GM18526 (cell line): Measurements from ENCODE around the gene IZUMO2.

Source experiments
- POLR2A ChIP-seq: IDR thresholded peaks from 3 replicates; pipeline ENCODE4 v1.6.1; 2011; ENCODE audit not compliant: insufficient read length; ENCODE audit errors: extremely low read depth

IZUMO2 gene

DNA sequence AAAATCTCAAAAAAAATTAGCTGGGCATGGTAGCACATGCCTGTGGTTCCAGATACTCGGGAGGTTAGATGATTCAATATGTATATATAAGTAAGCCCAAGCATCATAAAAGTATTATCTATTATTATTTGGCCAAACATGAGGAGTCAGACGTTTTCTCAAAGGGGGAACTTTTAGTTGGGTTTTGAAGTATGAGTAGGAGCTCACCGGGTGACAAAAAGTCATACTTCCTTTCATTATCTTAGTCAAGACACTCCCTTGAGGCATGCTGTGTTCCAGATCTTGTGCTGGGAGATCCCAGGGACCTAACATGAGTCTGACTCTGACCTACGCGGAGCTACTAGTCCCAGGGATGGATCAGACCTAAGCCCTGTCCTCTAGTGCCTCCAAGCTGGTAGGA is 32.1 kb upstream of the IZUMO2 start:
- no peak for TF ChIP-seq POLR2A

DNA sequence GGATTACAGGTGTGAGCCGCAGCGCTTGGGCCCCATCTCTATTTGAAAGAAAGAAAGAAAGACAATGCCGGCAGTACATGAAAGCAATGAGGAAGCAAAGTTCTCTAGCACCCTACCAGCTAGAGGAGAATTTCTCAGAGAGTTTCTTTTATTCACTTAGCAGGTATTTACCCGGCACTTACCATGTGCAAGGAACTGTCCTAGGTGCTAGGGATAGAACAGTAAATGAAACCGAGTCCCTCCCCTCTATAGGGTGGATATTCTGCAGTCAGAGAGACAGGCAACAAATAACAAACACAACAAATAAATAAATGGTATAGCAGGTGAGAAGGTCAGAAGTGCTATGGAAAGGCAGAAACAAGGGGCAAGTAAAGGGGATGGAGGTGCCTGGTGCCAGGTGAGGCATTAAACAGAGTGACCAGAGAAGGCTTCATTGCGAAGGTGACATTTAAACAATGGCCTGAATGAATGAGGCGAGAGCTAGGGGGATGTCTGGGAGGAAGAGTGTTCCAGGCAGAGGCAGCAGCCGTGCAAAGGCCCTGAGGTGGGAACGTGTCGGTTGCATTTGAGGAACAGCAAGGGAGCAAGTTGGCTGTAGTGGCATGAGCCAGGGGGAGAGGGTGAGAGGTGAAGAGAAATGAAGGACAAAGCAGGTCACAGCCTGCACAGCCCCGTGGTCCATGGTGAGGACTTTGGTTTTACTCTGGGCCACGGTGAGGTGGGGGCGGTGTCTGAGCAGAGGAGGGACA is 29.6 kb upstream of the IZUMO2 start:
- TF ChIP-seq POLR2A = no peak

DNA sequence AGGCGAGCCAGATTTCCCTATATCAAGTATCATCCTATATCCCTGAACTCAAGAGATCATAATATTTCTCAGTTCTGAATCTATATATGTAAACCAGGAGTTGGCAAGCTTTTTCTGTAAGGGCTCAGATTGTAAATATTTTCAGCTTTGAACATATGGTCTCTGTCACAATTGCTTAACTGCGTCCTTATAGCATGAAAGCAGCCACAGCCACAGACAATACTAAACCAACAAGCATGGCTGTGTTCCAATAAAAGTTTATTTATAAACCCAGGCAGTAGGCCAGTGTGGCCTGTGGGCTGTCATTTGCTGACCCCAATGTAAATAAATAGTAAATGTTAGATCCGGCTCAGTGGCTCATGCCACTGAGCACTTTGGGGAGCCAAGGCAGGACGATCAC is 28.1 kb upstream of the IZUMO2 start:
- no peak for TF ChIP-seq POLR2A

DNA sequence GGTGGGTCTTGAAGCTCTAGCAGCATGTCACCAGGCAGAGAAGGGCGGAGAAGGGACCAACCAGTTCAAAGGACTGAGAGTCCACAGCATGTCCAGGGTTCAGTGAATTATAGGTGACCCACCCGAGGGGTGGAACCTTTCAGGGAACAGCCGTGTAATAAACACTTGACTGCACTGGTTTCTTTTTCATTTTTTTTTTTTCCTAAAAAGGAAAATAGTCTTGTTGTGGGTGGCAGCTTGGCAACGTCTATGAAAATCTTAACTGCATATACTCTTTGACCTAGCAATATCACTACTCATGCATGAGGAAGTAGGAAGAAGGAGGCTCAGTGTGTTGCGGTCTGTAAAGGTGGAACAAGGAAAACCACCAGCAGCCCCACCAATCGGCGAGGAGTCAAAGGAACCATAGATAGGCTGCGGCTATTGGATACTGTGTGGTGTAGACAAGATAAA is 27.4 kb upstream of the IZUMO2 start:
- TF ChIP-seq POLR2A = no peak

DNA sequence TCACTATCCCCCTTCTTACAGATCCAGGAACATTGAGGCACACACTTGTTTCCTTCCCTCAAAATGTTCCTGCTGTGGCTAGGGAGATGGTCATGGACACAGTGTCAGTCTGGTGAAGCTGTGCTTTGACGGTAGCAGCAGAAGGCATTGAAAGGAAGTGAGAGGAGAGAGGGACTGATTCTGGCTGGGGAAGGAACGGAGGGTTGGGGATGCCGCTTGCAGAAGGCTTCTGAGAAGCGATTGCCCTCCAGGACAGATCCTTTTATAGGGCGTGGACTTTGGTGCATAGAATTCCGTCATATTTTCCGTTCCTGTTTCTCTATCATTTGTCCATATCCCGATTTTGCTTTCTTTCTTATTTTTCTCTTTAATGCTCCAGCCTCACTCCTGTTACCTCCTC is 26.2 kb upstream of the IZUMO2 start:
- no peak for TF ChIP-seq POLR2A

DNA sequence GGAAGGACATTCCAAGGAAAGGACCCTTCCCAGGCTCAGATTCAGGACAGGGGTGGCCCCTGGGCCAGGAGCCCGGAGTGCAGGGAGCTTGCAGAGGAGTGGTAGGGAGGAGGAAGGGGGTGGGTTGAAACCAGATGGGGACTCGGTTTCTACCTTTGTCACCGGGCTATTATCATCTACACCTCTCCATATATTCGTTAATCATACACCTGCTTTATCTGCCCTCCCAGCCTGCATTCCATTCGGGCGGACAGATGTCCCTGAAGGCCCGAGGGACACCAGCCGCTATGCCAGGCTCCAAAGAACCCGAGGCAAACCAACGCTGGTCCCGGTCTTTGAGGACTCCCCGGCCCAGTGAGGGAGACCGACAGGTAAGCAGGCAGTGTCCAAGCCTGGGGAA is 24.9 kb upstream of the IZUMO2 start:
- no peak for TF ChIP-seq POLR2A

DNA sequence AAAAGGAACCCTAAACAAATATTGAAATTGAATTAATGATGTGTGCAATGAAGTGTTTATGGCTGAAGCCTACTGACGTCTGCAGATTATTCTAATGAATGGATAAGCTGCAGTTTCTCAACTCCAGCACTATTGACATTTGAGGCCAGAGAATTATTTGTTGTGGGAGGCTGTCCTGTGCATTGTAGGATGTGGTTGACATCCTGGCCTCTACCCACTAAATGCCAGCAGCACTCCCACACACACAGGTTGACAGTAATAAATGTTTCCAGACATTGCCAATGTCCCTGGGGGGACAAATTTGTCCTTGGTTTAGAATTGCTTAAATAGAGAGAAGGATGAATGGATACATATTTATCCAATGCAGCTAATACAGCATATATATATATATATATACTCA is 21.1 kb upstream of the IZUMO2 start:
- TF ChIP-seq POLR2A = no peak

DNA sequence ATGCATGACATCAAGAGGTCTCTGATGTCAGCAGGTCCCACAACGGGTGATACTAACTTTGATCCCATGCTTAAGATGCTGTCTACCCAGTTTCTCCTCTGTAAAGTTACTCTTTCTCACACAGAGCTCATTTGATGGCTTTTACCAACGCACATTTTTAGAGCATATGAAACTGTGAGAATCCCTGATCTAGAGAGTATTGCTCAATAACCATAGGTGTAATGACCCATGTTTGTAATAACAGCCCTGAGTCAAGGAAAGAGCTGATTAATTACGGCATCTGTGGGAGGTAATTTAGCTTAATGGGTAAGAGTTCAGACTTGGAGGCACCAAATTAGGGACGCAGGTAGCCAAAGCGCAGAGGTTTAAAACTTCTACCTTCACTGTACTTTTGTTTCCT is 18.0 kb upstream of the IZUMO2 start:
- TF ChIP-seq POLR2A = no peak

DNA sequence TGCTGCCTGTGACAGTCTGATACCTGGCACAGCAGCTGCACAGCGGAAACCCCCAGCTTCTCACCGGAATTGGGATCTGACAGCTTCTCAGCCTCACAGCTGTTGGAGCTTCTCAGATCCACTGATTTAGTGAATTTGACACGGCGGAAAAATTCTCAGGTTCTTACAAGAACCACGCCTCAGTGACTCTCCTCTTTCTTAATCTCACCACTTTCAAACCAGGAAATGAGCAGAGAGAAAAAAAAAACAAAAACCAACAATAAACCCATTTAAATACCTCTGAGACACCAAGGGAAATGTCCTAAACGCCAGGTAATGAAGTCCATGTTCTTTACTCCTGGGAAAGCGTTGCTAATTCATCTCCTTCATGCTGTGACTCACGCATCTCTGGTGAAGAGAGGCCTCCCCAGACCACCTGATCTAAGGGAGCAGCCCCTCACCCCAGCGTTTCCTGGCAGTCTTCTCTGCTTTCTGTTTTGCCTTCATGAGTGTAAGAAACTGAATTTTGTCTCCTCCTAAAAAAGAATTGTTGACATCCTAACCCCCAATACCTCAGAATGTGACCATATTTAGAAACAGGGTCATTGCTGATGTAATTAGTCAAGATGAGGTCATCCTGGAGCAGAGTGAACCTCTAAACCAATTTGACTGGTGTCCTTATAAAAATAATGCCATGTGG is 15.9 kb upstream of the IZUMO2 start:
- TF ChIP-seq POLR2A = no peak

DNA sequence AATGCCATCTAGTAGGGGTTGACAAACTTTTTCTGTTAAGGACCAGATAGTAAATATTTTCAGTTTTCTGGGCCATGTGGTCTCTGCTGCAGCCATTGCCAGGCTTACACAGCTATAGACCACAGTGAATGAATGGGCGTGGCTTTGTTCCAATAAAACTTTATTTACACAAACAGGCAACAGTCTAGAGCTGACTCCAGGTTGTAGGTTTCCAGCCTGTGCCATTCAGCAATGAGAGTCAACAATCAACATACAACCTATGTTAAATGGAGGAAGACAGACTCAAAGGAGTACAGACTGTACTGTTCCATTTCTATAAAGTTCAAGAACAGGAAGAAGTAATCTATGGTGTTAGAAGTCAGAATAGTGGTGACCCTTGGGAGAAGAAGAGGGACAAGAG is 15.2 kb upstream of the IZUMO2 start:
- no peak for TF ChIP-seq POLR2A

DNA sequence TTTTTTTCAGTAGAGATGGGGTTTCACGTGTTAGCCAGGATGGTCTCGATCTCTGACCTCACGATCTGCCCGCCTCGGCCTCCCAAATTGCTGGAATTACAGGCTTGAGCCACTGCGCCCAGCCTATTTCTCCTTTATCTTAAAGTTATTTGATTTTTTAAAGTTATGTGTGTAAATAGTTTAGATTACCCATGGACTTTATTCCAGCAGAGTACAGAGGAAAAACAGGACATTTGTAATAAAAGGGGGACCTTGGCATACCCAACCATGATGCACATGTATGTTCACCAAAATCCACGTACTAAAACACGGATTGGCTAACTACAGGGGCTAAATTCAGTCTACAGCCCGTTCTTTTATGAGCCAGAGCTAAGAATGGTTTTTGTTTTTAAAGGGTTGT is 13.7 kb upstream of the IZUMO2 start:
- no peak for TF ChIP-seq POLR2A

DNA sequence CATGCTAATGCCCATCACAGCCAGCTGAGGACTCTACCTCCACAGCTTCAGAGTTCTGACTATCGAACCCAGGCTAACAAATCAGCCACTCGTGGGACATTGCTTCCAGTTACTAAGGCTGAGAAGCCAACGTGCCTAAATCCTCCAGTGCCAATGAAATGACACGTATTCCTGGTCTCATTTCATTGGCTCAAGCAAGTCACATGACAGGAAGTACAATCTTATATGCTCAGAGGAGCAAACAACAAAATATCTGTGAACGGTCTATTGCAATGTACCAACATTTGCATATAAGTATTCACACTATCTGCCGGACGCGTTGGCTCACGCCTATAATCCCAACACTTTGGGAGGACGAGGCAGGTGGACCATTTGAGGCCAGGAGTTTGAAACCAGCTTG is 12.8 kb upstream of the IZUMO2 start:
- TF ChIP-seq POLR2A = no peak

DNA sequence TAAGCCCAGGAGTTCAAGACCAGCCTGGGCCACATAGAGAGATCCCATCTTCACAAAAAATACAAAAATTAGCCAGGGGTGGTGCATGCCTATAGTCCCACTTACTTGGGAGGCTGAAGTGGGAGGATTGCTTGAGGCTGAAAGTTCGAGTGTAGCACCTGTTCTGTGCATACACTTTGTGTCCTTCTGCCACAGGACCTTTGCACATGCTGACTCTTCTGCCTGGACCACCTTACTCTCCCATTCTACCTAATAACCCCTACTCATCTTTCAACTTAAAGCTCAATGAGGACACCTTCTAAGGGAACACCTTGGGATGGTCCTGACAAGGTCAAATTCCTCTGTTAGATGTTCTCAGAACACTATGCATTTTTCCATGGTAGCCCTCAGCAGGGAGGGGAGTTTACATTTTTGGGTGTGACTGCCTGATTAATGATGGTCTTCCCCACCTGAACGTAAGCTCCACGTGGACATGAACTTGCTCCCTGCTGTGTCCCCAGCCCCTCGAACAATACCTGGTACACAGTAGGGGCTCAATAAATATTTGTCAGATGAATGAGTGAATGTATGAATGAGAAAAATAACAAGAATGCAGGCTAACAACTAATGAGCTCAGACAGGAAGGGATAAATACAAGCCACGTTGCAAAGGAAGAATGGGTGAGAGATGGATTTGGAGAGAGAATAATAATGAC is 11.2 kb upstream of the IZUMO2 start:
- TF ChIP-seq POLR2A = no peak

DNA sequence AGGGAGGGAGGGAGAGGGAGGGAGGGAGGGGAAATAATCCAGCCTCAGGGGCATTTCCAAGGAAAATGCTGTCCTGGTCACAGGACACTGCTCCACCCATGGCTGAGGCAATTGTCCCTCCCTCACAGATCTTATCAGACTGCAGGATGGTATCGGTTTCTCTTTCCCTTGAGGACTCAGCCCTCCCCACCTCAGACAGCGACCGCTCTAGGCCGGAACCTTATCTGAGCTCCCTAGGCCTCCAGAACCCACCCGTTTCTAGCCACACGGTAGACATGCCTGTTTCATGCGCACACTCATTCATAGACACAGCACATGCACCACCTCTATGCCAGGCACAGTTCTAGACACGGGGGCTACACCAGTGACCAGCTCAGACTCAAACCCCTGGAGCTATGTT is 10.0 kb upstream of the IZUMO2 start:
- no peak for TF ChIP-seq POLR2A

DNA sequence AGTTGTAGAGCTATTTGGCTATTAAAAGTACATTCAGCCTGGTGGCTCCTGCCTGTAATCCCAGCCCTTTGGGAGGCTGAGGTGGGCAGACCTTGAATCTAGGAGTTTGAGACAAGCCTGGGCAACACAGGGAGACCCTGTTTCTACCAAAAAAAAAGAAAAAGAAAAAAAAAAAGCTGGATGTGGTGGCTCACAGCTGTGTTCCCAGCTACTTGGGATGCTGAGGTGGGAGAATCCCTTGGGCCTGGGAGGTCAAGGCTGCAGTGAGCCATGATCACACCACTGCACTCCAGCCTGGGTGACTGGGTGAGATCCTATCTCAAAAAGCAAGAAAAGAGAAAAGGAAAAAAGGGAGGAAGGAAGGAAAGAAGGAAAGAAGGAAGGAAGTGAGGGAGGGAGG is 9.6 kb upstream of the IZUMO2 start:
- TF ChIP-seq POLR2A = no peak

DNA sequence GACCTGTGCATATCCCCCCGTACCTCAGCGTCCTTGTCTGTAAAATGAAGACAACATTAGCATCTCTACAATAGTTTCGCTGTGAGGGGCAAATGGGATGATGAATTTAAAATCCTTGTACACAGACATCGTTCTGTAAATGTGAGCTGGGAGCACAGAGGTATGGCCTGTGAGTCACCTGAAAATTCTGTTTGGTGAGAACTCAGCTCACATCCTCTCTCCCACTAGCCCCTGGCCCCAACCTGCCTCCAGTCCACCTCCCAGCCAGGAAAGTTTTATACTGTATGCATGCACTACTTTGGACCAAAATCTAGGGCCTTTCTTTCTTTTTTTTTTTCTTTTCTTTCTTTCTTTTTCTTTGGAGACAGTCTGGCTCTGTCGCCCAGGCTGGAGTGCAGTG is 8.7 kb upstream of the IZUMO2 start:
- no peak for TF ChIP-seq POLR2A
